Transverse colon (tissue), 4 donors: ENCODE measurements around the gene VASP.

ENCODE experiments used
- CTCF ChIP-seq, 5 experiments: fragments of 200-600 bp in 3 of 5; fragments of 450-650 bp in 2 of 5; sonication (generic) in 3 of 5; IDR thresholded peaks; 1 replicate in 2 of 5; 2 replicates in 3 of 5; pipeline ENCODE4 v1.5.1; 2016 to 2017; ENCODE audit warnings: antibody characterized with exemption in 5 of 5, inconsistent platforms in 3 of 5, mild to moderate bottlenecking in 2 of 5, moderate library complexity in 1 of 5
- EP300 ChIP-seq: sonication (generic); formaldehyde crosslinking; IDR thresholded peaks from one replicate; pipeline ENCODE4 v1.6.1; 2017; ENCODE audit warnings: antibody characterized with exemption, low read depth
- POLR2A ChIP-seq: fragments of 450-650 bp; IDR thresholded peaks from one replicate; pipeline ENCODE4 v1.6.1; 2016; ENCODE audit warnings: antibody characterized with exemption, mild to moderate bottlenecking, moderate library complexity
- POLR2AphosphoS5 ChIP-seq, 3 donors: sonication (generic); formaldehyde crosslinking; IDR thresholded peaks; one replicate each; pipeline ENCODE4 v1.6.1; 2016; ENCODE audit warnings: antibody characterized with exemption in 3 of 3

- TF ChIP-seq CTCF (IDR thresholded peaks at IDR 0.05) (no peak), POLR2AphosphoS5 (IDR thresholded peaks at IDR 0.05) (no peak), POLR2A (no peak), EP300 (no peak)
These were observed 18.6 kb upstream of the VASP start for GRCh38 chr19:45488708-45489107.
